GM21367 (cell line): ENCODE data around the gene NRXN2.

Source experiments
- ATAC-seq: cut with Tn5 transposase; IDR thresholded peaks from one replicate; pipeline ENCODE4 v1.9.1; 2021; ENCODE audit not compliant: unreplicated experiment

The NRXN2 gene

DNA sequence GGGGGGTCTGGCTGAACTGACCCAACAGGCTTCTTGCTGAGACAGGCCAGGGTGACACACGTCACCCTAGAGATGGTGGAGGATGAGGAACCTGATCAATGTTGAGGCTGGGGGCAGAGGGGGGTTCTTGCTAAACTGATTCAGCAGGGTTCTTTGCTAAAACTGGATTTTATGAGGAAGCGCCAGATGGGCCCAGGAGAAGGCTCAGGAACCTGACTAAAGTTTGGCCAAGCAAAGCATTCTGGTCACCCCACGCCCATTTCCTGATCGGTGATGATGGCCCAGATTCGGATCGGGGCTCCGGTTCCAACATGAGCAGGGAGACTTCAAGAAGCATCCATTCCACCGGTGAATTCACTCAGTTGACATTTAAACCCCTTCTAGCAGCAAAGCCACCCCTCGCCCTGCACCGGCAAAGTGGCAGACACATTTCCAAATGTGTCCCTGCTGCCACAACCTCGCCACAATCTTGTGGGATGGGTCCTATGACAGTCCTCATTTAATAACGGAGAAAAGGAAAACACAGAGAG is 166.2 kb downstream of the NRXN2 start:
- no peak for ATAC-seq
